MG63 (cell line): ENCODE measurements around the gene ST6GAL2. TPM values are rescaled to one million over a fixed set of nuclear protein-coding genes. Genes with fewer than 3 reads are reported as not detected.

ENCODE experiments used
- DNase-seq: peaks from one replicate; pipeline ENCODE4 v3.0.0-alpha.2; 2020
- H3K27me3 ChIP-seq: fragments of 250-450 bp; sonication (Bioruptor Pico); 2 replicates; pipeline ENCODE4 v1.5.1; 2020; ENCODE audit warnings: mild to moderate bottlenecking, moderate library complexity
- H3K36me3 ChIP-seq: fragments of 250-450 bp; sonication (Bioruptor Pico); 2 replicates; pipeline ENCODE4 v1.5.1; 2020; ENCODE audit warnings: mild to moderate bottlenecking, moderate library complexity
- H3K4me3 ChIP-seq: fragments of 250-450 bp; sonication (Bioruptor Pico); 2 replicates; pipeline ENCODE4 v1.5.1; 2020; ENCODE audit warnings: mild to moderate bottlenecking, moderate library complexity
- H3K9me3 ChIP-seq: fragments of 250-450 bp; sonication (Bioruptor Pico); 2 replicates; pipeline ENCODE4 v1.5.1; 2020; ENCODE audit warnings: mild to moderate bottlenecking, moderate library complexity
- total RNA-seq: library from RNA; depleted of rRNA; stranded (reverse); fragments of >200 nt; shearing (Covaris generic); gene quantifications from 2 replicates; pipeline ENCODE4 v1.2.3, GENCODE V29; 2014; ENCODE audit warnings: low replicate concordance

Gene ST6GAL2
- total RNA-seq, 1 experiment from 2014 or later, result not detected

- Histone ChIP-seq H3K27me3 (no peaks in the 10 kb centered on the region), H3K4me3 (no peak overlapping the region), H3K9me3 (no peaks in the 10 kb centered on the region), H3K36me3 (no peaks in the 10 kb centered on the region)
- DNase-seq, result no peak
Observed at GRCh38 chr2:106843001-106843909, 42.7 kb downstream of the ST6GAL2 start.

DNA sequence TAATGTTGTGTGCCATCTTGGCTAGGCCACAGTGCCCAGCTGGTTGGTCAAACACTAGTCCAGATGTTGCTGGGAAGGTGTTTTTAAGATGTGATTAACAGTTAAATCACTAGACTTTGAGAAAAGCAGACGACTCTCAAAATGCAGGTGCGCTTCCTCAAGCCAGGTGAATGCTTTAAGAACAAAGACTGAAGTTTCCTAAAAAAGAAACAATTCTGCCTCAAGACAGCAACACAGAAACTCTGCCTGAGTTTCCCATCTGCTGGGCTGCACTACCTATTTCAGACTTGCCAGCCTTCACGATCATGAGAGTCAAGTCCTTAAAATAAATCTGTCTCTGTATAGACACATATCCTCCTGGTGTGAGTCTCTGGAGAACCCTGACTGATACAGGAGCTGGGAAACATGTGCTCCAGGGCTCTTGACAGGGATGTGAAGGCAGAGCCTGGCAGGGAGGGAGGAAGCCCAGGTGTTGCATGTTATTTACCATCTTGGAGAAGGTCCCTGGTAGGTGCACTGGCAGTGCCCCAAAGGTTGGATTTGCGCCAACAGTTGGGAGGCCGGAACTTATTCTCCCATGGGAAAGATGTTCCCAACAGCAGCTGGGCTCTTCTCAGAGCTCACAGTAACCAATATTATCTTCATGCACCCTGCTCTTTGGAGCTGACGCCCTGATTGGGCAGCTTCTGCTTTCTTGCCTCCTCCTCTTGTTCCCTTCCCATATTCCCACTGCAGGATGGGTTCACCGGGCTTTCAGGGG lies 43.9 kb downstream of the ST6GAL2 start:
- no peaks in the 10 kb centered on the region for H3K27me3 ChIP-seq
- no peak for DNase-seq
- H3K9me3 ChIP-seq, result no peaks in the 10 kb centered on the region
- H3K4me3 ChIP-seq, result no peak overlapping the region
- no peaks in the 10 kb centered on the region for H3K36me3 ChIP-seq

GRCh38 chr2:106840818-106841217 lies 45.1 kb downstream of the ST6GAL2 start:
- no peak overlapping the region for H3K4me3 ChIP-seq
- no peak for DNase-seq
- no peaks in the 10 kb centered on the region for H3K36me3 ChIP-seq
- no peaks in the 10 kb centered on the region for H3K27me3 ChIP-seq
- no peaks in the 10 kb centered on the region for H3K9me3 ChIP-seq

DNA sequence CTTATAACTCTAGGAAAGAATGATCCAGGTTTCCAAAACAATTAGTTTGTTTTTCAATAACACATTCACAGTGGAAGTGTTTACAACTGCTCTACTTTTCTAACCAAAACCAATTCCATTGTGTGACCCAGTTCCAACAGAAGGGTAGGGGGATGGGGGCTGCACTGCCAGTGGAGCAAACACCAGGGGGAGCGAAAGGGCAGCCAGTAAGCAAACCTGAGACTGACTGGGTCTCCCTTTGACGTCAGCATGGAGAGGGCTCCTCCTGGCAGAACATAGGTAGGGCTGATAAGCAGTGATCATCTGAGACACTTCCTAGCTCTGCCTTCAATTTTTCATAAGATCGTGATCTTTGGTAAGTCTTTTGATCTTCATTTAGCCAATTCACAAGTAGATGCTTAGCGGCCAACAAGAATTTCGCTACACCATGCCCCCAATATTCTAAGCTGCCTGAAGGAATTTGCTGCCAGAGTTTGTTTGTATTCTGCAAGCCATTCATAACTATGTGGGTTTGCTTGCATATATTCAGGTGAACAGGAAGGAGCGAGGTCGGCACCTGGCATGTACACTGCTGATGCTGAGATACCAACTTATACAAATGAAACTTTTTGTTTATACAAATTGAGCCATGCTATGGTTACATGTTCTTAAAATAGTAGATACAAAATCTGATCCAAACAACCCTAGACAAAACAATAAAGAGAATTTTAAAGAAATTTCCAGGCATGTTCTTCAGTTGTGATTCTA lies 45.9 kb downstream of the ST6GAL2 start:
- Histone ChIP-seq H3K4me3 (no peak overlapping the region), H3K9me3 (no peaks in the 10 kb centered on the region), H3K36me3 (no peaks in the 10 kb centered on the region), H3K27me3 (no peaks in the 10 kb centered on the region)
- no peak for DNase-seq

DNA sequence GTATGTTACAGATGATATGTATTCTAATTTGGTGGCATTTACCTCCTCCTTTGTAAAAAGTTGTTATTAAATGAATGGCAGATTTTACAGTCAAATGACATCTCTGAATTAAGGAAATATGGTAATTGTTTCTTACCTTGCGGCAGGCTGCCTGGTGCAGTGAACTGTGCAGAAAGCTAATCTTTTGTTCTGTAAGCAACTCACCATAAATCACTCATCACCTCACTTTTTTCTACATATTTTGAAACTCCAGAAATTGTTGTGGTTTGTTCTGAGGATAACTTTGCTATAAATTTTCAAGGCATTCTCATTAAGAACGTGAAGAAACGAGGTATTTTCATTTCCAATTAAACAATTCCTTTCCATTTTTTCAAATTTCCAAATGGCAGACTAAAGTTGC lies 52.7 kb downstream of the ST6GAL2 start:
- DNase-seq, result no peak
- H3K4me3 ChIP-seq, result no peak overlapping the region
- H3K9me3 ChIP-seq, result no peaks in the 10 kb centered on the region
- H3K27me3 ChIP-seq, result no peaks in the 10 kb centered on the region
- H3K36me3 ChIP-seq, result no peaks in the 10 kb centered on the region

GRCh38 chr2:106831816-106832569 lies 54.0 kb downstream of the ST6GAL2 start:
- no peaks in the 10 kb centered on the region for H3K36me3 ChIP-seq
- DNase-seq, result no peak
- H3K9me3 ChIP-seq, result no peaks in the 10 kb centered on the region
- H3K4me3 ChIP-seq, result no peak overlapping the region
- H3K27me3 ChIP-seq, result no peaks in the 10 kb centered on the region

GRCh38 chr2:106831241-106831640 lies 54.7 kb downstream of the ST6GAL2 start:
- Histone ChIP-seq H3K4me3 (no peak overlapping the region), H3K9me3 (no peaks in the 10 kb centered on the region), H3K36me3 (no peaks in the 10 kb centered on the region), H3K27me3 (no peaks in the 10 kb centered on the region)
- DNase-seq, result no peak

DNA sequence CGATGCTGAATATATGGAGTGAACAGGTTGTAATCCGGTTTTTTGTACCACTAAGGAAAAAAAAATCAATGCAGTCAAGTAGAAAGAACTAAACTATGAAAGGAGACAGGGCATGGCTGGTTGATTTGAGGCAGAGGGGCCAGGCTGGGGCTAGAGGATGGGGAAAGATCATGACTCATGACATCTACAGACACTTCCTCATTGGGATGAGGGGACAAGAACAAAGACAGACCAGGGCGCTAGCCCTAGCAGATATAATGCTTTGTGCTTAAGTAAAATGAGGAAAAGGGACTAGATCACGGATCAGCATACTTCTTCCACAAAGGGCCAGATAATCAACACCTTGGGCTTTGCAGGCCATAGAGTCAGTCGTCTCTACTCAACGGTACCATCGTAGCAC lies 55.8 kb downstream of the ST6GAL2 start:
- no peak for DNase-seq
- H3K4me3 ChIP-seq, result no peak overlapping the region
- no peaks in the 10 kb centered on the region for H3K36me3 ChIP-seq
- H3K27me3 ChIP-seq, result no peaks in the 10 kb centered on the region
- no peaks in the 10 kb centered on the region for H3K9me3 ChIP-seq

GRCh38 chr2:106828119-106828518 lies 57.8 kb downstream of the ST6GAL2 start:
- no peaks in the 10 kb centered on the region for H3K9me3 ChIP-seq
- H3K27me3 ChIP-seq, result no peaks in the 10 kb centered on the region
- no peaks in the 10 kb centered on the region for H3K36me3 ChIP-seq
- no peak overlapping the region for H3K4me3 ChIP-seq
- no peak for DNase-seq

DNA sequence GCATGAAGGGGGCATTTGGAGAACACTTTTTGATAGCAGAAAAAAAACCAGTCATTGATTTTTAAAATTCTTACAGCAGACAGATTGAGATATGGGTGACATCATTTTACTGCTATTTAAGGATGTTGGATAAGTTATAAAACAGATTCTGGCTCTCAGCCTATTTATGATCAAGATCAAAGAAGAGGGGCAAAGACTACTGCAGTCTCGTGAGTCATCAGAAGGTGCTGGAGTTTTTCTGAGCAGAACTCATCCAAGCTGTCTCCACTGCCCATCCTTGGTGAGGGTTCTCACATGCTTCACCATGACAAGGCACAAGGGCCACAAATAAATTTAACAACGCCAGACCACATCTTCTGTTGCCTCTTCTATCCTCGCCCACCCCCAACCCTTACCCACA lies 58.8 kb downstream of the ST6GAL2 start:
- DNase-seq, result no peak
- Histone ChIP-seq H3K4me3 (no peak overlapping the region), H3K36me3 (no peaks in the 10 kb centered on the region), H3K9me3 (no peaks in the 10 kb centered on the region), H3K27me3 (no peaks in the 10 kb centered on the region; the same call in 1 of the 2 replicates)

DNA sequence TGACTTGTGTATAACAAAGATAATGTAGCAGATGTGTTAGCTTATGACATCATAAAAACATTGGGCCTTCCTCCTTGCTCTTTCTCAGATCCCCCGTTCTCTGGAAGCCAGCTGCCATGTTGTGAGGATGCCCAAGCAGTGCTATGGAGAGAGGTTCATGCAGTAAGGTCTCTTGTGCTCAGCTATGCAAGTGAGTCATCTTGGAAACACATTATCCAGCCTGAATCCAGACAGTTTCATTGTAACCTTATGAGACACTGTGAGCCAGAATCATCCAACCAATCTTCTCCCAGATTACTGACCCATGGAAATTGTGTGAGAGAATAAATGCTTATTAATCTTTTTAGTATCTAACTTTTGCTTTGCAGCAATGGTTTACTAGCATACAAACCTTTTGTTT lies 60.8 kb downstream of the ST6GAL2 start:
- Histone ChIP-seq H3K9me3 (no peaks in the 10 kb centered on the region), H3K36me3 (no peaks in the 10 kb centered on the region), H3K4me3 (no peak overlapping the region), H3K27me3 (no peaks in the 10 kb centered on the region; the same call in 1 of the 2 replicates)
- DNase-seq, result no peak

- H3K9me3 ChIP-seq, result no peaks in the 10 kb centered on the region
- H3K36me3 ChIP-seq, result no peaks in the 10 kb centered on the region
- H3K27me3 ChIP-seq, result no peaks in the 10 kb centered on the region; the same call in 1 of the 2 replicates
- H3K4me3 ChIP-seq, result no peak overlapping the region
- DNase-seq, result no peak
Observed at GRCh38 chr2:106816974-106817373, 69.0 kb downstream of the ST6GAL2 start.

DNA sequence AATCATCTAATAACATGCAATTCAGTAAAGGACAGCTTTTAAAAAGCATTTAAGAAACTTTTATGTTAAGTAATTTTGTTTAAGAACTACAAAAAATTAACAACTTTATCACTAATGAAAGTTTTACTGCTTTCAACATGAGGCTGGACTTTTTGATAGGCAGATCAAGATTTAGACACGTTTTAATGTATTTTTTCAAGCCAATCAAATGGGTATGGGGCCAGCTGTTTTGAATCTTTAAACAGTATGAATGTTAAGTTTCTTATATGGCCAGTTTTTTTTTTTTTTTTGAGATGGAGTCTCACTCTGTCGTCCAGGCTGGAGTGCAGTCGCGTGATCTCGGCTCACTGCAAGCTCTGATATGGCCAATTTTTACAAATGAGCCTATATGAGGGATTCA lies 73.1 kb downstream of the ST6GAL2 start:
- Histone ChIP-seq H3K36me3 (no peaks in the 10 kb centered on the region), H3K4me3 (no peak overlapping the region), H3K27me3 (no peaks in the 10 kb centered on the region), H3K9me3 (no peaks in the 10 kb centered on the region)
- no peak for DNase-seq

DNA sequence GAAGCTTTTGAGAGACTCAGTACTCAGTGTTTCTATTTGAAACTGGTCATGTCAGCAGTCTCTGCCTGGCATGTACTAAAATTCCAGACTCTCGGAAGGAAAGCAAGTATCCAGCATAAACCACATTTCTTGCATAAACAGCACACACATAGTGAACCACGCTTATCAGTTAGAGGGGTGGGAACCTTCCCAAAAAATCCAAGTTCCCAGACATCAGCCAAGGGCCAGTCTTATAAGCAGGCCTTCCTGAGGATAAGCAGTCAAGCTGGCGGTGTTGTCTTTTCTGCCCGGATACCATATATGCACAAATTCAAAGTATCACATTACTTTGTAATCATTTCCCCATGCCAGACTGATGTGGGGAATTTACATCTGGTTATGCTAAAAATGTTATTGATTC lies 73.6 kb downstream of the ST6GAL2 start:
- no peak for DNase-seq
- Histone ChIP-seq H3K27me3 (no peaks in the 10 kb centered on the region), H3K9me3 (no peaks in the 10 kb centered on the region), H3K4me3 (no peak overlapping the region), H3K36me3 (no peaks in the 10 kb centered on the region)

DNA sequence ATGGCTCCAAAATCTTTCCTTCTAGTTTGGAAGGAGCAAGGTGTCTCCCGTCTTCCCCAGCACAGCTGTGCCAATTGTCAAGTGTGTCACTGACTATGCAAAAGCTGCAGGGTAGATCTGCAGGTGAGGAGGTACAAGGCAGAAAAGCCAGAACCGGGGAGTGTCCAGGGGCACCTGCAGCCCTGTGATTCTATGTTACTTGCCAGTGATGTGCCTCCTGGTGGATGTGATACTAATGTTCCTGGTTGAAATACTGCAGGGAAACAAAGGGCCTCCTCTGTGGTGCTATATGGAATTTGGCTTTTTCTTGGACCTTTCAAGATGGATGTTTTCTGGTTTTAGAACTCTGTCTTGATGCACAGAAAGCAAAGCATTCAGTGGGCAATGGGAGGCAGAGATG lies 80.3 kb downstream of the ST6GAL2 start:
- Histone ChIP-seq H3K36me3 (no peaks in the 10 kb centered on the region), H3K9me3 (no peaks in the 10 kb centered on the region), H3K4me3 (no peak overlapping the region), H3K27me3 (no peaks in the 10 kb centered on the region)
- no peak for DNase-seq

DNA sequence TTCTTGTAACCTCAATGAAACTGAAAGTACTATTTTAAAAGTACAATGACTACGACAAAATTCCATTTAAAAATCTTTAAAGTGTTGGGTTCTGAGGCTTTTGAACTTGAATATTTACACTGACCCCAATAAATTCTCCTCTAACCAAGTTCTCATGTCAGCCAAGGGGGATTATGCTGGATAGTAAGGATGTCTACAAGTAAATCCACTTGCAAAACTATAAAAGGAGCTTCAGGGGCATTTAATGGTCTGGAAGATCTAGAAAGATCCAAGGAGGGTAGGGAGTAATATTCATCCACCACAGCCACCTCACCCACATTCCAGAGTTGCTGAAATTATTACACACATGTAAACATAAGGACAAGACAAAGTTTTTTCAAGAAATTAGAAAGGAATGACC lies 81.8 kb downstream of the ST6GAL2 start:
- no peak for DNase-seq
- Histone ChIP-seq H3K9me3 (no peaks in the 10 kb centered on the region), H3K4me3 (no peak overlapping the region), H3K36me3 (no peaks in the 10 kb centered on the region), H3K27me3 (no peaks in the 10 kb centered on the region)
